K562 (cell line): Measurements from ENCODE around the gene MYCBPAP. TPM values are rescaled to one million over a fixed set of nuclear protein-coding genes. Genes with fewer than 3 reads are reported as not detected.

ENCODE experiments used
- ARID3A ChIP-seq: IDR thresholded peaks from 2 replicates; pipeline ENCODE4 v1.6.1; 2012; ENCODE audit warnings: low read depth, low read length, improper control_type of control experiment, borderline replicate concordance
- BRCA1 ChIP-seq, 2 experiments: fragments of 450-650 bp in 1 of 2; sonication (generic) in 1 of 2; formaldehyde crosslinking in 1 of 2; IDR thresholded peaks; 2 replicates each; pipeline versions ENCODE4 v1.5.0 to v1.6.1; 2017 to 2020; ENCODE audit warnings: mild to moderate bottlenecking in 1 of 2, missing genetic modification reagents in 1 of 2
- CREB1 ChIP-seq, 2 experiments: sonication (generic) in 1 of 2; formaldehyde crosslinking in 1 of 2; IDR thresholded peaks; 2 replicates each; pipeline versions ENCODE4 v1.6.1 to v1.8.0; 2012 to 2022; ENCODE audit warnings: inconsistent platforms in 1 of 2, mild to moderate bottlenecking in 1 of 2, missing genetic modification reagents in 1 of 2, moderate library complexity in 1 of 2
- CTBP1 ChIP-seq: fragments of 450-650 bp; IDR thresholded peaks from 2 replicates; pipeline ENCODE4 v1.6.1; 2016; ENCODE audit warnings: borderline replicate concordance
- ESRRA ChIP-seq: fragments of 450-650 bp; IDR thresholded peaks from 2 replicates; pipeline ENCODE4 v1.6.1; 2014; ENCODE audit warnings: low read depth, mild to moderate bottlenecking, moderate library complexity, borderline replicate concordance
- ETS1 ChIP-seq: conservative IDR thresholded peaks from 2 replicates; pipeline ENCODE4 v1.6.1; 2011; ENCODE audit warnings: low read depth, mild to moderate bottlenecking, low read length; ENCODE audit not compliant: control insufficient read depth
- FOXP1 ChIP-seq: sonication (generic); formaldehyde crosslinking; IDR thresholded peaks from 2 replicates; pipeline ENCODE4 v1.8.0; 2022; ENCODE audit warnings: mild to moderate bottlenecking, missing genetic modification reagents
- GTF2E2 ChIP-seq: fragments of 200-800 bp; sonication (Bioruptor generic); IDR thresholded peaks from 2 replicates; pipeline ENCODE4 v1.6.1; 2016; ENCODE audit warnings: missing genetic modification characterization, missing compliant biosample characterization
- HMG20B ChIP-seq: fragments of 250-450 bp; sonication (Bioruptor Pico); IDR thresholded peaks from 2 replicates; pipeline ENCODE4 v1.5.0; 2021; ENCODE audit warnings: mild to moderate bottlenecking
- MBD2 ChIP-seq: sonication (generic); IDR thresholded peaks from 2 replicates; pipeline ENCODE4 v1.6.1; 2016; ENCODE audit warnings: low read depth, borderline replicate concordance
- NCOA1 ChIP-seq: fragments of 450-650 bp; IDR thresholded peaks from 2 replicates; pipeline ENCODE4 v1.6.1; 2016; ENCODE audit warnings: low read depth
- POLR2AphosphoS2 ChIP-seq: IDR thresholded peaks from 2 replicates; pipeline ENCODE4 v1.6.1; 2012; ENCODE audit warnings: low read length, improper control_type of control experiment
- POLR2G ChIP-seq: fragments of 200-400 bp; formaldehyde crosslinking; IDR thresholded peaks from 2 replicates; pipeline ENCODE4 v1.6.1; 2017; ENCODE audit warnings: low read depth, mild to moderate bottlenecking, antibody characterized with exemption, low read length, moderate library complexity
- RFX5 ChIP-seq: IDR thresholded peaks from 2 replicates; pipeline ENCODE4 v1.6.1; 2011; ENCODE audit warnings: low read depth, mild to moderate bottlenecking, improper control_type of control experiment, low read length
- SETDB1 ChIP-seq: IDR thresholded peaks from one replicate; pipeline ENCODE4 v1.6.1; 2012; ENCODE audit warnings: low read length, control low read depth, inconsistent platforms
- STAG1 ChIP-seq: sonication (generic); formaldehyde crosslinking; IDR thresholded peaks from 2 replicates; pipeline ENCODE4 v1.5.0; 2020; ENCODE audit warnings: missing genetic modification reagents, borderline replicate concordance
- STAT5A ChIP-seq: IDR thresholded peaks from 2 replicates; pipeline ENCODE4 v1.6.1; 2012; ENCODE audit warnings: low read length, inconsistent platforms, borderline replicate concordance
- TFAP4 ChIP-seq: sonication (generic); formaldehyde crosslinking; IDR thresholded peaks from 2 replicates; pipeline ENCODE4 v1.8.0; 2022; ENCODE audit warnings: missing genetic modification reagents, mild to moderate bottlenecking, moderate library complexity, borderline replicate concordance
- YY1 ChIP-seq, 3 experiments: IDR thresholded peaks; 2 replicates each; pipeline ENCODE4 v1.6.1; 2011; ENCODE audit warnings: low read length in 2 of 3, mild to moderate bottlenecking in 2 of 3, moderate library complexity in 2 of 3, borderline replicate concordance in 1 of 3, control low read depth in 1 of 3, low read depth in 1 of 3; ENCODE audit not compliant: insufficient read depth in 3 of 3, insufficient replicate concordance in 2 of 3, control insufficient read depth in 1 of 3, insufficient read length in 1 of 3; ENCODE audit errors: extremely low read depth in 1 of 3
- ZBTB1 ChIP-seq: sonication (generic); formaldehyde crosslinking; IDR thresholded peaks from 2 replicates; pipeline ENCODE4 v1.8.1; 2023; ENCODE audit warnings: missing genetic modification reagents, low read depth, mild to moderate bottlenecking, borderline replicate concordance
- ZHX1 ChIP-seq: fragments of 150-350 bp; conservative IDR thresholded peaks from 2 replicates; pipeline ENCODE4 v1.6.1; 2014; ENCODE audit warnings: low read length
- polyA plus RNA-seq, 8 experiments: library from polyadenylated mRNA; depleted of rRNA in 4 of 8; stranded (reverse) in 5 of 8; unstranded in 3 of 8; fragments of >200 nt; fragmentation: Nextera tagmentation in 2 of 8; fragmentation: Illumina TruSeq in 1 of 8; extraction: Ambion mirVana in 2 of 8; extraction: Trizol in 1 of 8; gene quantifications; 2 replicates each; pipeline versions ENCODE4 v1.2.1 to v1.2.3, GENCODE V29; 2011 to 2014; ENCODE audit warnings: inconsistent platforms in 1 of 8, missing spikeins in 1 of 8
- total RNA-seq, 7 experiments: library from RNA; depleted of rRNA in 6 of 7; stranded (reverse); fragments of >200 nt in 6 of 7; fragmentation: Illumina TruSeq in 2 of 7; extraction: Trizol in 2 of 7; gene quantifications; 2 replicates each; pipeline versions ENCODE4 v1.2.1 to v1.2.3, GENCODE V29; 2011 to 2021; ENCODE audit warnings: low replicate concordance in 1 of 7

MYCBPAP gene
- total and polyA plus RNA-seq, 9 of the 15 experiments (the other 6 are each of a cell fraction or from before 2014, with no cell fraction given), result not detected

- TF ChIP-seq TFAP4 (CRISPR knock-in tag) (peak; percentile 41; the same call in 1 of the 2 replicates), RFX5 (no peak), ZHX1 (no peak), ESRRA (peak; percentile 82), ARID3A (no peak), STAG1 (0 out of 2 replicates have a peak, but pooled peaks have one; percentile 25), ZBTB1 (CRISPR knock-in tag) (0 out of 2 replicates have a peak, but pooled peaks have one; percentile 23), BRCA1 (IDR thresholded peaks at IDR 0.05) (no peak), BRCA1 (CRISPR knock-in tag; IDR thresholded peaks at IDR 0.05) (0 out of 2 replicates have a peak, but pooled peaks have one; percentile 52), POLR2AphosphoS2 (no peak), CREB1 (IDR thresholded peaks at IDR 0.05) (no peak), CREB1 (CRISPR knock-in tag; IDR thresholded peaks at IDR 0.05) (peak; percentile 13; the same call in 1 of the 2 replicates), SETDB1 (no peak), HMG20B (CRISPR knock-in tag) (no peak), MBD2 (no peak), NCOA1 (no peak), STAT5A (no peak), YY1 (IDR thresholded peaks at IDR 0.05; ENCODE audit: borderline replicate concordance in 1 of 3, control insufficient read depth in 1 of 3, extremely low read depth in 1 of 3, insufficient read depth in 3 of 3, insufficient read length in 1 of 3, insufficient replicate concordance in 2 of 3, low read depth in 1 of 3, low read length in 2 of 3) (no peak), POLR2G (no peak), FOXP1 (CRISPR knock-in tag) (no peak), GTF2E2 (no peak), ETS1 (no peak), CTBP1 (no peak)
Observed at GRCh38 chr17:50559674-50560184, 51.5 kb downstream of the MYCBPAP start (continued).
